PC-3 (cell line): Measurements from ENCODE around the gene PRRC1.

ENCODE experiments used
- EZH2 ChIP-seq: fragments of 300-600 bp; sonication (generic); IDR thresholded peaks from one replicate; pipeline ENCODE4 v1.6.1; 2017; ENCODE audit warnings: antibody characterized with exemption, mild to moderate bottlenecking, low read length; ENCODE audit not compliant: unreplicated experiment
- EZH2phosphoT487 ChIP-seq: fragments of 300-600 bp; sonication (generic); IDR thresholded peaks from 2 replicates; pipeline ENCODE4 v1.6.1; 2018; ENCODE audit warnings: mild to moderate bottlenecking, antibody characterized with exemption, low read length, borderline replicate concordance
- TF ChIP-seq, protein P1 (sequence below): fragments of 300-600 bp; sonication (generic); conservative IDR thresholded peaks from 2 replicates; pipeline ENCODE4 v1.5.1; 2017; ENCODE audit warnings: antibody characterized with exemption, low read depth, mild to moderate bottlenecking, low read length

DNA sequence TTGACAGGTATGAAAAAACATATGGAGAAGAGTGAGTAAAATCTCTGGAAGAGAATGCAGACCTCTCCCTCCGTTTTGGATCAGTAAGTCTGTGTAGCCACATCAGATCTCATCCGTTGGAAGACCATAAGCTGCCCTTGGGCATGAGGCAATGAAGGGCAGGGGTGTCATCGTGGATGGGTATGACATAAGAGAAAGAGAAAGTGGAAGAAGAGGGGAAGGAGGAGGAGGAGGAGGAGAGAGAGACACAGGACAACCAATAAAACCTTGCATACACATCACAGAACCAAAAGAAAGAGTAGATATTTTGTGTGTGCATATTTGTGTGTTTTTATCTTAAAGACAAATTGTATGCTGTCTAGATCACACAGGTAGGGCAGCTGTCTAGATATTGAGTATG is 50.7 kb downstream of the PRRC1 start:
- TF ChIP-seq, protein P1, sequence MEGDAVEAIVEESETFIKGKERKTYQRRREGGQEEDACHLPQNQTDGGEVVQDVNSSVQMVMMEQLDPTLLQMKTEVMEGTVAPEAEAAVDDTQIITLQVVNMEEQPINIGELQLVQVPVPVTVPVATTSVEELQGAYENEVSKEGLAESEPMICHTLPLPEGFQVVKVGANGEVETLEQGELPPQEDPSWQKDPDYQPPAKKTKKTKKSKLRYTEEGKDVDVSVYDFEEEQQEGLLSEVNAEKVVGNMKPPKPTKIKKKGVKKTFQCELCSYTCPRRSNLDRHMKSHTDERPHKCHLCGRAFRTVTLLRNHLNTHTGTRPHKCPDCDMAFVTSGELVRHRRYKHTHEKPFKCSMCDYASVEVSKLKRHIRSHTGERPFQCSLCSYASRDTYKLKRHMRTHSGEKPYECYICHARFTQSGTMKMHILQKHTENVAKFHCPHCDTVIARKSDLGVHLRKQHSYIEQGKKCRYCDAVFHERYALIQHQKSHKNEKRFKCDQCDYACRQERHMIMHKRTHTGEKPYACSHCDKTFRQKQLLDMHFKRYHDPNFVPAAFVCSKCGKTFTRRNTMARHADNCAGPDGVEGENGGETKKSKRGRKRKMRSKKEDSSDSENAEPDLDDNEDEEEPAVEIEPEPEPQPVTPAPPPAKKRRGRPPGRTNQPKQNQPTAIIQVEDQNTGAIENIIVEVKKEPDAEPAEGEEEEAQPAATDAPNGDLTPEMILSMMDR, result no peak
- no peak for TF ChIP-seq EZH2phosphoT487
- no peak for TF ChIP-seq EZH2
